Gastrocnemius medialis (tissue), 4 donors: ENCODE results near the gene ASZ1.

Experiments
- CTCF ChIP-seq, 5 experiments: fragments of 450-650 bp in 3 of 5; fragments of 200-600 bp in 2 of 5; sonication (generic) in 2 of 5; IDR thresholded peaks in 4 of 5; conservative IDR thresholded peaks in 1 of 5; 1 replicate in 4 of 5; 2 replicates in 1 of 5; pipeline ENCODE4 v1.5.1; 2016 to 2019; ENCODE audit warnings: antibody characterized with exemption in 5 of 5, mild to moderate bottlenecking in 3 of 5, moderate library complexity in 3 of 5
- POLR2A ChIP-seq, 2 donors: fragments of 450-650 bp; IDR thresholded peaks; one replicate each; pipeline ENCODE4 v1.6.1; 2017; ENCODE audit warnings: antibody characterized with exemption in 2 of 2, mild to moderate bottlenecking in 2 of 2, moderate library complexity in 2 of 2

DNA sequence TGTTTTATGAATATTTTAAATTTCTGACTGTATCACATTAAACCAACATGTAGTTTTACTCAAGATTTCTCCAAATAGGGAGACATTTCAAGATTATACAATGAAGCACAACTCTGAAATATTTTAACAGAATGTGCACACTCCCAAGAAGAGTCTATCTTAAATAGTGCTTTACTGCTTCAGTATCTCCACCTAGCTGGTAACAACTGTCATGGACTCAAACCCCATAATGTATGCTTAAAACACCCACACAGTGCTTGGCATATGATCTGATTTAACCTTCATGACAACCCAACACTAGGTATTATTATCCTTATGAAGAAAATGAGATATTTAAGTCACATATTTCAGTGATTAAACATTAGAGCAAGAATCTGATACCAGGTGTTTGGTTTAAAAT is 45.9 kb downstream of the ASZ1 start:
- no peak for TF ChIP-seq CTCF (IDR thresholded peaks at IDR 0.05 in 4 of 5, conservative IDR thresholded peaks at IDR 0.05 in 1 of 5)
- TF ChIP-seq POLR2A (IDR thresholded peaks at IDR 0.05), result no peak
